ENCODE results near the gene TINAGL1.

DNA sequence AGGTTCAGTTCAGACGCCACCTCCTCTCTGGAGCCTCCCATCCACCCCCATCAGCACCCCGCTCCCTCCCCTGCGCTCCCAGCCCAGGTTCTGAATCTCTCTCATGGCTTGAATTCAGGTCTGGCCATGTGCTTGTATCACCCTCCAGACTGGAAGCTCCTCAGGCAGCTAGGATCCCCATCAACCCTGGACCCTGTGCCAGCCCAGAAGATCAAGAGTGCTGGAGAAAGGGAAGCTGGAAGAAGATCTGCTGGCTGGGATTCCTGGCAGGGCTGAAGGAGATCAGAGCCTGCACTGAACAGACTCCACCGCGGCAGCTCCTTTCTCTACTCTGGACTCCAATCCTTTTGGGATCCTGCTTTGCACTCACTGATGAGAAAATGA lies 11.7 kb upstream of the TINAGL1 start:
- TF ChIP-seq, protein P1, sequence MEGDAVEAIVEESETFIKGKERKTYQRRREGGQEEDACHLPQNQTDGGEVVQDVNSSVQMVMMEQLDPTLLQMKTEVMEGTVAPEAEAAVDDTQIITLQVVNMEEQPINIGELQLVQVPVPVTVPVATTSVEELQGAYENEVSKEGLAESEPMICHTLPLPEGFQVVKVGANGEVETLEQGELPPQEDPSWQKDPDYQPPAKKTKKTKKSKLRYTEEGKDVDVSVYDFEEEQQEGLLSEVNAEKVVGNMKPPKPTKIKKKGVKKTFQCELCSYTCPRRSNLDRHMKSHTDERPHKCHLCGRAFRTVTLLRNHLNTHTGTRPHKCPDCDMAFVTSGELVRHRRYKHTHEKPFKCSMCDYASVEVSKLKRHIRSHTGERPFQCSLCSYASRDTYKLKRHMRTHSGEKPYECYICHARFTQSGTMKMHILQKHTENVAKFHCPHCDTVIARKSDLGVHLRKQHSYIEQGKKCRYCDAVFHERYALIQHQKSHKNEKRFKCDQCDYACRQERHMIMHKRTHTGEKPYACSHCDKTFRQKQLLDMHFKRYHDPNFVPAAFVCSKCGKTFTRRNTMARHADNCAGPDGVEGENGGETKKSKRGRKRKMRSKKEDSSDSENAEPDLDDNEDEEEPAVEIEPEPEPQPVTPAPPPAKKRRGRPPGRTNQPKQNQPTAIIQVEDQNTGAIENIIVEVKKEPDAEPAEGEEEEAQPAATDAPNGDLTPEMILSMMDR (IDR thresholded peaks at IDR 0.05; ENCODE audit: low read depth, low read length) = no peak
- no peak for TF ChIP-seq EZH2phosphoT487 (IDR thresholded peaks at IDR 0.05; ENCODE audit: low read depth)
